ENCODE measurements around the gene NRDC.
"Not testable (repeated sequence)": the region's sequence is repeated elsewhere in the genome, so short reads cannot be mapped to it uniquely, and the experiment has no call there.

NRDC gene

DNA sequence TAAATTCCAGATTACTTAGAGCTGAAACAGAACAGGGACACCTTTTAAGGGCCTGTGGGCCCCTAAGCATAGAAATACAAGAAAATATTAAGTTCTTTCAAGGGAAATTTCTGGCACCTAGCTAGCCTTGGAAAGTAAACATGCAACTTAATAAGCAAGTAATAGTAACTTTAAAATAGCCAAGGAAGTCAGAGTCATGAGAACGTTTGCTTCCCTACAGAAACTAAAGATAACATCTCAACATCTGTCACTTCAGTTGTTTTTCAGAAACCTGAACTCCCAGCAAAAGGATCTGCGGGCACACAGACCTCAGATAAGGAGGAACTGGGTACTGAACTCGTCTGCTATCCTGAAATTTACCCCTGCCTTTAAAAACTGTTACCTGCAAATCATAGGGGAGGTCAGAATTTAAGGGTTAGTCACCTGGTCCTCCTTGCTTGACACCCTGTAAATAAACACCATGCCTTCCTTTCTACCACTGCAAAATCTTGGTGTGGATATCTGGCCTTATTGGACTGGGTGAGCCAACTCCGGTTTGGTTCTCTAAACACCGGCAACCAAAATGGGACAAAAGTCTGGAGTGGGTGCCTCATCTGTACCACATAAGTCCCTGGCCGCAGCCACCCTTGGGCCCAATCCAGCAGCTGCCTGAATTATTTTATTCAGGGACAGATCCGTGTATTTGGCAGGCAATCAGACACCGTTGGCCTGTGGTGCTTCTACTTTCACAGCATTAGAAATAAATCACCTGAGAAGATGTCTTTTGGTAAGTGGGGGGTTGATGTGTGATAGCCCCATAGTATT is 27.9 kb downstream of the NRDC start:
- peak in 9 of 58 donors; percentile 1 to 18 (median 3) for DNase-seq

DNA sequence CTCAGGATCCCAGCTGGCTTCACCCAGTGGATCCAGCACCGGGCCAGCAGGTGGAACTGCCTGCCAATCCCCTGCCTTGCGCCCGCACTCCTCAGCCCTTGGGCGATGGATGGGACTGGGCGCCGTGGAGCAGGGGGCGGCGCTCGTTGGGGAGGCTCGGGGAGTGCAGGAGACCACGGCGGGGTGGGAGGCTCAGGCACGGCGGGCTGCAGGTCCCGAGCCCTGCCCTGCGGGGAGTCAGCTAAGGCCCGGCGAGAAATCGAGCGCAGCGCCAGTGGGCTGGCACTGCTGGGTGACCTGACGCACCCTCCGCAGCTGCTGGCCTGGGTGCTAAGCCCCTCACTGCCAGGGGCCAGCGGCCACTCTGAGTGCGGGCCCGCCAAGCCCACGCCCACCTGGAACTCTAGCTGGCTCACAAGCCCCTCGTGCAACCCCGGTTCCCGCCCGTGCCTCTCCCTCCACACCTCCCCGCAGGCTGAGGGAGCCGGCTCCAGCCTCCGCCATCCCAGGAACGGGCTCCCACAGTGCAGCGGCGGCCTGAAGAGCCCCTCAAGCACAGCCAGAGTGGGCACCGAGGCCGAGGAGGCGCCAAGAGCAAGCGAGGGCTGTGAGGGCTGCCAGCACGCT is 31.1 kb downstream of the NRDC start:
- no peak for DNase-seq

- DNase-seq, result no peak
Observed at GRCh38 chr1:51843948-51844347, 34.6 kb downstream of the NRDC start.

DNA sequence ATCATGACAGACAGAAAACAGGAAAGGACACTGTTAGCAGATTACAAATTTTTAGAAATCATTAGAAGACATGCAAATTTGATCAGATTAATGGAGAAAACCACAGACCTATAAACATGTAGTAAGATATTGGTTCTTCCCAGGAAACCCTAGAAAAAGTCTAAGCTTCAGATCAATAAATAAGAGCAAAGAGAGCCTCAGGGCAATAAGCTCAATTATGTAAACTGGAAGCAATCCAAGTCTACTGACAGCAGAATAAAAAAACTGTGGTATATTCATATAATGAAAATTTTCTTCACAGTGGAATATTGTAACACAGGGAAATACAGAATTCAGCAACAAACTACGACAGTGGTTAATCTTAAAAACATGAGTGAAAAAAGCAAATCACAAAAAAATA is 36.3 kb downstream of the NRDC start:
- DNase-seq, result no peak

GRCh38 chr1:51840743-51841461 is 37.6 kb downstream of the NRDC start:
- DNase-seq, result no peak

DNA sequence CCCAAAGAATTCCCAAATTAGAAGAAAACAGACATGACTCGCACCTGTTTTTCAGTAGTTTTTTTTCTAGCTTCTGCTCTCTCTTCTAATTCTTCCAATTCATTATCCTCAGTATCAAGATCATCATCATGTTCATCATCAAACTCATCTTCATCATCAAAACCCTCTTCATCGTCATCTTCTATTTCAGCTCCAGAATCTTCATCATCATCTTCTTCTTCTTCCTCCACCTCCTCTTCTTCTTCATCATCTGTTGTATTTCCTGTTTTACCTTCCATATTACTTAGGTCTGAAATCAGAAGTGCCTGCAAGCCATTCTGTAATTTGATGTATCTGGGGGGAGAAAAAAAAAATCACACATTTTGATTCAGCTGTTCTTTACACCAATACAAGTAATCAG is 38.3 kb downstream of the NRDC start:
- DNase-seq, result no peak

GRCh38 chr1:51839094-51839493 is 39.4 kb downstream of the NRDC start:
- DNase-seq, result no peak

- DNase-seq, result no peak
Observed at GRCh38 chr1:51837243-51837642, 41.3 kb downstream of the NRDC start.

DNA sequence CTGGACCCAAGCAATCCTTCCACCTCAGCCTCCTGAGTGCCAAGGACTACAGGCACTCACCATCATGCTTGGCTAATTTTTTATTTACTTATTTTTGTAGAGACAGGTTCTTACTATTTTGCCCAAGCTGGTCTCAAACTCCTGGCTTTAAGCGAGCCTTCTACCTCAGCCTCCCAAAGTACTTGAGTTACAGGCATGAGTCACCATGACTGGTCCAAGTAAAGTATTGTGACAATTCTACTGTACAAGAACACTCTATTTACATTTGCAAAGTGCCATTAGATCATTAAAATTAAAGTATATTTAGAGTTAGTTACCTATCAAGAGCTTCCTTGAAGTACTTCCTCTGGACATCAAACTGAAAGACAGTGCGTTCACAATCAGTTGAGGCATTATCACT is 44.8 kb downstream of the NRDC start:
- no peak for DNase-seq

DNA sequence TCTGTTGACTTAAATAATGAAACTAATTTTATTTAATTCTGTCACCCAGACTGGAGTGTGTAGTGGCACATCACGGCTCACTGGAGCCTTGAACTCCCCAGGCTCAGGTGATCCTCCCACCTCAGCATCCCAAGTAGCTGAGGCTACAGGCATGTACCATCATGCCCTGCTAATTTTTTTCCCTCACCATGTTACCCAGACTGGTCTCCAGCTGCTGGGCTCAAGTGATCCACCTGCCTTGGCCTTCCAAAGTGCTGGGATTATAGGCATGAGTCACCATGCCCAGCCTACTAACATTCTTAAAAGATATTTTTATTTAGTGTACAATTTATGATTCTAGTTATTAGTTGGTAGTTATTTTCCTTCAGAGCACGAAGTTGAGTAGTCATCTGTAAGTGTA is 49.5 kb downstream of the NRDC start:
- DNase-seq, result no peak

DNA sequence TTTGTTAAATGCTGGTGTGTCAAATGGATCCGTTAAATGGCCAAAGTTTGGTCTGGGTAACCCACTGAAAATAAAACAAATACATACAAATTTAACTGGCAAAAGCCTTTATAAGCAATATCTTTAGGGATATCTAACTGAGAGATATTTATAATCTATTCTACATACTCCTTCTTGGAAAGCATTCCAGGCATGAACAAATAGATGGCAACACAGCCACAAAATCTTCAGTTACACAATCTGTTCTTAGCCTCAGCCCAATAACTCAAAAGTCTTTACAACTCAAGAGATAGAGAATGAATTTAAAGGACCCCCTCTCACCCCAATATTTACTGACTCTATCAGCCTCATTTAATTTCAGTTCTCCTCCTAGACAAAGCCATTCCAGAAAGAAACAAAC is 58.7 kb downstream of the NRDC start:
- DNase-seq, result no peak

GRCh38 chr1:51819021-51819420 is 59.5 kb downstream of the NRDC start:
- DNase-seq, result not testable (repeated sequence)

GRCh38 chr1:51818487-51818886 is 60.0 kb downstream of the NRDC start:
- DNase-seq, result no peak

DNA sequence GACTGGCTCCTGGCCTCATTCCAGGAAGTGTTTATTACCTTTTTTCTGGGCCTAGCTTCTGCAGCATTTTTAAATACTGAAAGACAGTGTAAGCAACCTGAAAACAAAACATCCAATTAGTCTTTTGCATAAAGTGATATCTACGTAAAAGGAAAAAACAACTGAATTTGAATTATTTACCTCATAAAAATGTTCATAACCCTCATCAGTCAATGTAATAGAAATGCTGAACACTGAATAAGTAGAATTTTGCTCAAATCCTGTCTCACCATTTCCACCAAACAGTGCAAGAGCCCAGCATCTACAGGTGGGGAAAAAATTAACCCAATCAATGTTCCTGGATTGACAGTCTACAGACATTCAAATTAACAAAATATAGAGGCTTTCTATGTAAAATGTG is 64.0 kb downstream of the NRDC start:
- DNase-seq, result no peak

DNA sequence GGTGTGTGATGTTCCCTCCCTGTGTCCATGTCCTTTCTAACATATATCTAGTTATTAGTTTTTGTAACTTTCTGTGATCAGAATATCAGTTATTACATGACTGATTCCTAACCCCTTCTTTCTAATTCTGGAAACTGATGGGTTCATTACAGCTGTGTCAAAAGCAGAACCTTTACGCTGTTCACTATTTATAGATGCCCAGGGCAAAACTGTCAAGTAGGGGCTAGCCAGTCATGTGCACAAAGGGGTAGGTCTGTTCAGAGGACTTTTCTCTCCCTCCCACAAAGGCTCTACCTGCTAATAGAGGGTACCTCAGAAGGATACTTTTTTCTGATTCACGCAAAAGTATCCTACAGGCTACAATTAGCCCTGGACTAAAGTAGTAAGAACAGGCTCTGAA is 79.2 kb downstream of the NRDC start:
- DNase-seq, result no peak

DNA sequence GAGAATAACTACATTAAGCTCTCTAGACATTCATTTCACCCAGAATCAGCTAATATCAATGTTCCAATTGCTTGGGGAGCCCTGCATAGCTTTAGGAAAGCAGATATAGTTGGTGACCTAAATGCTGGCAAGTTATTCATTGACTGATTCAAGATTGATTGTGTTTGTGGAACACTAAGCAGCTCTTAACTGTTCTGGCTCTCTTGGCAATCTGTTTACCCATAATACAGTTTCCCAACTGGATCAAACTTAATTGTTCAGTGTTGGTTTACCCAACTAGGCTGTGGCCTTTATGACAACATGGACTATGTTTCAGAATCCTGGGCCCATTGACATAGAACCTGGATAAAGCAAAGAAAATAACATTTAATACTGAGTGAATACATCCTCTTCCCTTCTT is 83.7 kb downstream of the NRDC start:
- no peak for DNase-seq

DNA sequence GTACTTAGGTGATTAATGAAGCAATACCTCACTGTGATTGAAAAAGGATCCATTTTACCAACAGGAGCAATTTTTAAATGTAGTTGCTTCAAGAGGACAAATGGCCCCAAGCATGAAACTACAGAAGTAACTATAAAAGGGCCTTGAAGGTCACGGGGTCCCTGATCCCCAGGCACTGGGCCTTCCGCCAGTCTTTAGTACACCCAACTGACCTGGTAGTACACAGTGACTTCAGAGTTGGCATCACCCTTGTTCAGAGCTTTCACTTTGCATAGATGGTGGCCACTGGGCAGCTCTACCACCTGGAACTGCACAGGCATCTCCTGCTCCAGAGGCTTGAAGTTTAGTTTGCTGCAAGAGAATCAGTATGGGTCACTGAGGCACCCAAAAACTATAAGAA is 84.3 kb downstream of the NRDC start:
- no peak for DNase-seq

- no peak for DNase-seq
Observed at GRCh38 chr1:51792864-51793263, 85.7 kb downstream of the NRDC start.

GRCh38 chr1:51791888-51792287 is 86.6 kb downstream of the NRDC start:
- no peak for DNase-seq

DNA sequence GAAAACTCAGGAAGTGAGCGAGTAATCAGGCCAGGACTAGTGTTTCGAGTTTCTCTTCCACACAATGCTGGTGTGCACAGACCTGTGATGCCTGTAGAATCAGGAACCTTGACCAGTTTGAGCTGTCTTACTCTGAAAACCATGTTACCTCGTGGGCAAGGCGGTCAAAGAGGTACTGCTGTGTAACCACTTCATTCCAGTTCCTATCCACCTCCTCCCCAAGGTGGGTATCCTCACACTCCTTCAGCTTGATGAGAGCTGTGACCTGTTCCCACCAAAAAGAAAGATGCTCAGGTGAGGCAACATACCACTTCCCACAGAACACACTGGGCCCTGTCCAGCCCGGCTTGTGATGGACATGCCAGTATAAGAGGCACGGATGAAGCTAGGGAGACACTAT is 88.1 kb downstream of the NRDC start:
- DNase-seq, result no peak

DNA sequence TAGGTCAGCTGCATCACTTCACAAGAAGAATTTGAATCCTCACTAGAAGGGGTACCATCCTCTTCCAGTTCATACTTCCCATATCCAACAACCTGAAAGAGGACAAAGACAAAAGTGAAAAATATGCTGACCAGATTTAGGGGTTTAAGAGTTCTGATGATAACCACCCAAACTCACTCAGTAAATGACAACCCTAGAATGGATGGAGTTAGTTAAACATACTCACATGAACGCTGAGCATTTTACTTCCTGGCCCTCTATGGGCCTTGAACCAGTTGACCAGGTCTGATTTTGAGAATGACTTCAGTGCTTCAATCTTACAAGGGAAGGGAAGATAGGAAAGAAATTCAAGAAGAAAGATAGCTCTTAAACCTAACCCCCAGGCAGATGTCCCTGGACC is 89.2 kb downstream of the NRDC start:
- DNase-seq, result no peak

- DNase-seq, result no peak
Observed at GRCh38 chr1:51788938-51789337, 89.6 kb downstream of the NRDC start.

- peak in 1 of 58 donors; percentile 58 for DNase-seq
Observed at GRCh38 chr1:51784997-51785421, 93.5 kb downstream of the NRDC start.
